ENCODE results near the gene GPR63. TPM values are rescaled to one million over a fixed set of nuclear protein-coding genes. Genes with fewer than 3 reads are reported as not detected.

The GPR63 gene
- total and polyA plus RNA-seq, 2 donors (not counting 3 experiments of a cell fraction or from before 2014, with no cell fraction given) = 0.06 to 0.13 TPM

DNA sequence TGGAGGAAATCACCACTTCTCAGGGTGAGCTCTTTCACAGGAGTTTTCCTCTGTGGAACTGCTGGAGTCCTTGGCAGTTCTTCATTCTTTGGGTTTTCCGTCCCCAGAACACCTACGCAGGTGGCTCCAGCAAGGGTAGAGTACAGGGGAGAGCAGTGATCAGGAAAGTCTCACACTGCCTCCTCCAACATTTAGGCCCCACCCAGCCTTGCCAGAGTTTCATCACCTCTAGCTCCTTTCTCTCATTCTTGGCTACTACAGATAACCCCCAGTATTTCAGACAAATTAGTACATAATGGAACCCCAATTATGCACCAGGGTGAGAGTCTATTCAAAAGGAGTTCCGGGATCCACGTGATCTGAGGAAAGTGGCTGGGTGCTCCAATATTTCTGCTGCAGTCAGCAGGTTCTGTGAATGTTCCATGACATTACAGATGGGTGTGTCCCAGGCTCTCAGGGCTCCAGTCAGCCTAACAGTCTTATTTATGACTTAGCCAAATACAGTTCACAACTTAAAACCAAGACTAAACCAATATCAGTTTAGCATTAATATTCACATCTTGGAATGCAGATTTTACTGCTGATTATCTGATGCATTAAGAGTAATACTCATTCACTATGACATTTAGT lies 44.6 kb downstream of the GPR63 start:
- intact Hi-C loops (cut with micrococcal nuclease) = no loop called here
- BruUV-seq (replicated peaks) = no TSS peak
- Histone ChIP-seq H3K4me1 (ENCODE audit: control insufficient read depth, extremely low read depth, insufficient read depth, low read length) (no peaks in the 10 kb centered on the region), H3K9ac (replicated peaks; ENCODE audit: extremely low read depth, insufficient read depth, low read length) (no peak overlapping the region), H3K4me2 (ENCODE audit: insufficient read depth, low read length) (no peak overlapping the region), H3K4me3 (replicated peaks in 1 of 3; ENCODE audit: insufficient read depth in 1 of 3, low read depth in 1 of 3, low read length in 3 of 3) (no peak overlapping the region), H3K9me3 (replicated peaks; ENCODE audit: control insufficient read depth, insufficient read depth, low read length) (no peaks in the 10 kb centered on the region), H3K36me3 (ENCODE audit: control insufficient read depth in 2 of 2, extremely low read depth in 1 of 2, insufficient read depth in 2 of 2, low read length in 2 of 2) (no peaks in the 10 kb centered on the region), H4K20me1 (replicated peaks; ENCODE audit: control insufficient read depth, extremely low read depth, insufficient read depth, low read length) (no peaks in the 10 kb centered on the region), H3K27ac (ENCODE audit: insufficient read depth, low read depth, low read length) (no peak overlapping the region), H3K79me2 (ENCODE audit: control insufficient read depth, insufficient read depth, low read length) (no peaks in the 10 kb centered on the region), H3K9me1 (replicated peaks; ENCODE audit: control insufficient read depth, extremely low read depth, insufficient read depth, low read length) (no peaks in the 10 kb centered on the region), H2AFZ (ENCODE audit: low read depth, low read length) (no peak overlapping the region), H3K27me3 (ENCODE audit: control insufficient read depth in 2 of 2, insufficient read depth in 2 of 2, low read length in 2 of 2) (no peaks in the 10 kb centered on the region)
- no peak for TF ChIP-seq FOS (IDR thresholded peaks at IDR 0.05; ENCODE audit: borderline replicate concordance, insufficient read depth, low read length)
- DNase-seq (ENCODE audit: low read depth, low spot score) = no peak
- POLR2A ChIA-PET = no interaction called here
- CTCF ChIA-PET = no interaction called here
- dilution Hi-C loops (cut with MboI; ENCODE audit: extremely low pct_ligation_motif_present, low sequenced_read_pairs) = no loop called here
- FAIRE-seq = no peak

DNA sequence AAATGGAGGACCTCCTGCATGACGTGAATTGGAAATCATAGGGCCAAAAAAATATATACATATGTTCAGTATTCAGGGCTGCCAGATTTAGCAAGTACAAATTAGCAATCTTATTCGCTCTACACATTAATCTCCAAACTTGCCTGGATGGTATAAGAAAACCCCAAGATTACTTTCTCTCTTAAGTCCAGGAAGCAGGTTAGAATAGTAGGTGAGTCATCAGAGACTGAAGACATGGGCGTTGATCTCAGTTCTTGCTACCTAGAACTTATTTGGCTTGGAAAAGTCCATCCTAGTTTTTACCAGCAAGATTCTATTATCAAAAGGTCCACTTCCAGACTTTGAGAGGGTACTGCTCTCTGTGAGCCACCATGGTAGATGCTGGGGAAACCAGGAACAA lies 47.4 kb downstream of the GPR63 start:
- Histone ChIP-seq H3K4me3 (replicated peaks in 1 of 3; ENCODE audit: insufficient read depth in 1 of 3, low read depth in 1 of 3, low read length in 3 of 3) (no peak overlapping the region), H3K4me1 (ENCODE audit: control insufficient read depth, extremely low read depth, insufficient read depth, low read length) (no peaks in the 10 kb centered on the region)
- intact Hi-C loops (cut with micrococcal nuclease) = no loop called here

More for the DNA sequence above, 47.4 kb downstream of the GPR63 start:
- Histone ChIP-seq H3K27me3 (ENCODE audit: control insufficient read depth in 2 of 2, insufficient read depth in 2 of 2, low read length in 2 of 2) (no peaks in the 10 kb centered on the region), H3K4me2 (ENCODE audit: insufficient read depth, low read length) (no peak overlapping the region), H3K79me2 (ENCODE audit: control insufficient read depth, insufficient read depth, low read length) (no peaks in the 10 kb centered on the region), H3K9me1 (replicated peaks; ENCODE audit: control insufficient read depth, extremely low read depth, insufficient read depth, low read length) (no peaks in the 10 kb centered on the region), H3K9ac (replicated peaks; ENCODE audit: extremely low read depth, insufficient read depth, low read length) (no peak overlapping the region), H3K27ac (ENCODE audit: insufficient read depth, low read depth, low read length) (no peak overlapping the region), H3K36me3 (ENCODE audit: control insufficient read depth in 2 of 2, extremely low read depth in 1 of 2, insufficient read depth in 2 of 2, low read length in 2 of 2) (no peaks in the 10 kb centered on the region), H2AFZ (ENCODE audit: low read depth, low read length) (no peak overlapping the region), H4K20me1 (replicated peaks; ENCODE audit: control insufficient read depth, extremely low read depth, insufficient read depth, low read length) (no peaks in the 10 kb centered on the region), H3K9me3 (replicated peaks; ENCODE audit: control insufficient read depth, insufficient read depth, low read length) (no peaks in the 10 kb centered on the region)
- BruUV-seq (replicated peaks) = no TSS peak
- POLR2A ChIA-PET = no interaction called here
- FAIRE-seq = no peak
- CTCF ChIA-PET = no interaction called here
- TF ChIP-seq, protein P1, sequence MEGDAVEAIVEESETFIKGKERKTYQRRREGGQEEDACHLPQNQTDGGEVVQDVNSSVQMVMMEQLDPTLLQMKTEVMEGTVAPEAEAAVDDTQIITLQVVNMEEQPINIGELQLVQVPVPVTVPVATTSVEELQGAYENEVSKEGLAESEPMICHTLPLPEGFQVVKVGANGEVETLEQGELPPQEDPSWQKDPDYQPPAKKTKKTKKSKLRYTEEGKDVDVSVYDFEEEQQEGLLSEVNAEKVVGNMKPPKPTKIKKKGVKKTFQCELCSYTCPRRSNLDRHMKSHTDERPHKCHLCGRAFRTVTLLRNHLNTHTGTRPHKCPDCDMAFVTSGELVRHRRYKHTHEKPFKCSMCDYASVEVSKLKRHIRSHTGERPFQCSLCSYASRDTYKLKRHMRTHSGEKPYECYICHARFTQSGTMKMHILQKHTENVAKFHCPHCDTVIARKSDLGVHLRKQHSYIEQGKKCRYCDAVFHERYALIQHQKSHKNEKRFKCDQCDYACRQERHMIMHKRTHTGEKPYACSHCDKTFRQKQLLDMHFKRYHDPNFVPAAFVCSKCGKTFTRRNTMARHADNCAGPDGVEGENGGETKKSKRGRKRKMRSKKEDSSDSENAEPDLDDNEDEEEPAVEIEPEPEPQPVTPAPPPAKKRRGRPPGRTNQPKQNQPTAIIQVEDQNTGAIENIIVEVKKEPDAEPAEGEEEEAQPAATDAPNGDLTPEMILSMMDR (IDR thresholded peaks at IDR 0.05; ENCODE audit: extremely low read depth in 1 of 2, insufficient read depth in 1 of 2, low read depth in 1 of 2, low read length in 2 of 2) = no peak
- TF ChIP-seq EZH2 (IDR thresholded peaks at IDR 0.05; ENCODE audit: borderline replicate concordance, low read depth, low read length, severe bottlenecking) = no peak
- no peak for TF ChIP-seq MYC (IDR thresholded peaks at IDR 0.05; ENCODE audit: low read depth, low read length)
- TF ChIP-seq, protein P2, sequence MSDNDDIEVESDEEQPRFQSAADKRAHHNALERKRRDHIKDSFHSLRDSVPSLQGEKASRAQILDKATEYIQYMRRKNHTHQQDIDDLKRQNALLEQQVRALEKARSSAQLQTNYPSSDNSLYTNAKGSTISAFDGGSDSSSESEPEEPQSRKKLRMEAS (IDR thresholded peaks at IDR 0.05; ENCODE audit: insufficient read depth, insufficient read length) = no peak
- TF ChIP-seq POLR2A (IDR thresholded peaks at IDR 0.05; ENCODE audit: low read depth, low read length) = no peak
- TF ChIP-seq FOS (IDR thresholded peaks at IDR 0.05; ENCODE audit: borderline replicate concordance, insufficient read depth, low read length) = no peak
- no peak for TF ChIP-seq POLR2AphosphoS5 (IDR thresholded peaks at IDR 0.05; ENCODE audit: insufficient read depth, low read depth, low read length)
- no peak for TF ChIP-seq JUN (IDR thresholded peaks at IDR 0.05; ENCODE audit: borderline replicate concordance, insufficient read depth, insufficient read length, low read depth)
- no peak for TF ChIP-seq GATA2 (IDR thresholded peaks at IDR 0.05; ENCODE audit: insufficient read depth, insufficient read length, low read depth, low read length)
- no peak for DNase-seq (ENCODE audit: low read depth, low spot score)
- dilution Hi-C loops (cut with MboI; ENCODE audit: extremely low pct_ligation_motif_present, low sequenced_read_pairs) = no loop called here
